ENCODE data around the gene PRPF40B. TPM values are rescaled to one million over a fixed set of nuclear protein-coding genes. Genes with fewer than 3 reads are reported as not detected.

The PRPF40B gene
- total and polyA plus RNA-seq, 2 donors (not counting 1 experiment from before 2014, with no cell fraction given) = 11.7 to 23.7 TPM

- Histone ChIP-seq H3K36me3 (replicated peaks in 1 of 2; ENCODE audit: control extremely low read depth in 1 of 2, control insufficient read depth in 1 of 2, extremely low read depth in 1 of 2, insufficient read depth in 2 of 2, low read length in 1 of 2) (no peaks in the 10 kb centered on the region), H3K4me3 (ENCODE audit: control extremely low read depth in 1 of 5, extremely low read depth in 1 of 5, insufficient read depth in 1 of 5, low read depth in 2 of 5, low read length in 4 of 5) (no peak overlapping the region), H3K4me2 (replicated peaks; ENCODE audit: low read depth, low read length, poor library complexity, severe bottlenecking) (no peak overlapping the region), H3K9me3 (ENCODE audit: control extremely low read depth in 1 of 3, control insufficient read depth in 2 of 3, insufficient read depth in 1 of 3, low read length in 2 of 3) (no peaks in the 10 kb centered on the region), H2AFZ (ENCODE audit: insufficient read depth, low read depth, low read length, poor library complexity, severe bottlenecking) (no peak overlapping the region), H4K20me1 (ENCODE audit: control insufficient read depth, insufficient read depth, low read length, poor library complexity, severe bottlenecking) (no peaks in the 10 kb centered on the region), H3K27me3 (replicated peaks in 1 of 4; ENCODE audit: control extremely low read depth in 1 of 4, control insufficient read depth in 3 of 4, insufficient read depth in 4 of 4, low read length in 3 of 4) (no peaks in the 10 kb centered on the region), H3K9ac (ENCODE audit: low read length) (no peak overlapping the region), H3K4me1 (ENCODE audit: control insufficient read depth in 2 of 2, insufficient read depth in 2 of 2, low read length in 2 of 2) (peaks cover 13 to 18% of the 10 kb centered on the region in 2 donors), H3K27ac (ENCODE audit: low read length in 2 of 2) (no peak overlapping the region), H3K79me2 (ENCODE audit: control insufficient read depth, insufficient read depth, low read length) (no peaks in the 10 kb centered on the region)
- H3K4me3 Mint-ChIP-seq = no peak overlapping the region
- POLR2A ChIA-PET = interaction anchor here (0.6 to 2.0 kb wide), 2 partner anchors 14 to 263 kb away, joined by 3 to 8 read pairs; partner anchors contain the start of gene PRPF40B
- intact Hi-C loops (cut with micrococcal nuclease) = loop anchor here (2.0 kb wide), 1 partner anchor 70 kb away; the partner anchor contains the start of gene FMNL3
- 92% methylated on average over 10 of the region's 13 CpGs for WGBS (ENCODE audit: insufficient coverage)
- peaks cover 21% of the 10 kb centered on the region for H3K4me1 Mint-ChIP-seq
- DNase-seq (no peak), ATAC-seq (ENCODE audit: low read depth) (no peak)
- CTCF ChIA-PET = interaction anchor here (1.0 to 8.5 kb wide), 20 partner anchors 9 to 278 kb away, joined by 3 to 118 read pairs (median 8); partner anchors contain the start of genes FMNL3, PRPF40B and TMBIM6
- H3K27ac Mint-ChIP-seq = peak overlapping the region; percentile 67
- no peaks in the 10 kb centered on the region for H3K9me3 Mint-ChIP-seq (ENCODE audit: insufficient read depth)
- TF ChIP-seq EZH2 (IDR thresholded peaks at IDR 0.05; ENCODE audit: borderline replicate concordance, insufficient read depth, low read depth, low read length, poor library complexity, severe bottlenecking) = no peak
- no peak for TF ChIP-seq CTCF (IDR thresholded peaks at IDR 0.05)
- no peaks in the 10 kb centered on the region for H3K27me3 Mint-ChIP-seq
Observed at GRCh38 chr12:49636574-49636973, 13.2 kb downstream of the PRPF40B start.

DNA sequence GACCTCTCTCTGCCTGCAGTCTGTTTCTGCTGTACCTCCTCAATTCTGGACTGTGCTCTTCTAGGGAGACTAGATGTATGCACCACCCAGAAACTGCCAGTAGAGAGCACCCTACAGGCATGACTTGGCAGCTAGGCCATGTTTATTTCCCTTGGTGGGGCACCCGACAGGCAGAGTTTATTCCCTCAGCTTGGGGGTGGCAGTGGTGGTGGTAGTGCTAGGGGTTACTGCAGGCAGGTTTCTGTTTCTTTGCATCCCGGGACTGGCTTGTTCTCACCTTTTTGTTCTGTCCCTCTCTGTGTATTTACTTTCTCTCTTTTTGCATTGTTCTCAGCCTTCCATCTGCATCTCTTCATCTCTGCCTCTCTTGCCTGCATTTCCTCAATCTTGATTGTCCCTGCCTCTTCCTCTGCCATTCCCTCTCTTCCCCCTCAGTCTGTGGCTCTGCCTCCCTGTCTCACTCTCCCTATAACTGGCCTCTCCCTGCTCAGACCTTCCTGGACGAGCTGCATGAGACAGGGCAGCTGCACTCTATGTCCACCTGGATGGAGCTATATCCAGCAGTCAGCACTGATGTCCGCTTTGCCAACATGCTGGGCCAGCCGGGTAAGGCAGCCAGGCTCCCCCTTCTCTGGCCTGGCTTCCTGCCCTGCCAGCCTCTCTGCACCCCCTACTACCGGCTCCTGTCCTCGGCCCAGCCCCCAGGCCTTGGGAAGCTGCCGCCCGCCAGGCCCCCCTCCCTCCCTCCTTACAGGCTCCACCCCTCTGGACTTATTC lies 13.8 kb downstream of the PRPF40B start:
- Histone ChIP-seq H3K79me2 (ENCODE audit: control insufficient read depth, insufficient read depth, low read length) (no peaks in the 10 kb centered on the region), H3K27ac (ENCODE audit: low read length in 2 of 2) (no peak overlapping the region), H4K20me1 (ENCODE audit: control insufficient read depth, insufficient read depth, low read length, poor library complexity, severe bottlenecking) (no peaks in the 10 kb centered on the region), H3K9me3 (ENCODE audit: control extremely low read depth in 1 of 3, control insufficient read depth in 2 of 3, insufficient read depth in 1 of 3, low read length in 2 of 3) (no peaks in the 10 kb centered on the region), H3K4me3 (ENCODE audit: control extremely low read depth in 1 of 5, extremely low read depth in 1 of 5, insufficient read depth in 1 of 5, low read depth in 2 of 5, low read length in 4 of 5) (no peak overlapping the region), H3K4me2 (replicated peaks; ENCODE audit: low read depth, low read length, poor library complexity, severe bottlenecking) (no peak overlapping the region), H3K36me3 (replicated peaks in 1 of 2; ENCODE audit: control extremely low read depth in 1 of 2, control insufficient read depth in 1 of 2, extremely low read depth in 1 of 2, insufficient read depth in 2 of 2, low read length in 1 of 2) (no peaks in the 10 kb centered on the region), H3K27me3 (replicated peaks in 1 of 4; ENCODE audit: control extremely low read depth in 1 of 4, control insufficient read depth in 3 of 4, insufficient read depth in 4 of 4, low read length in 3 of 4) (no peaks in the 10 kb centered on the region), H2AFZ (ENCODE audit: insufficient read depth, low read depth, low read length, poor library complexity, severe bottlenecking) (no peak overlapping the region), H3K9ac (ENCODE audit: low read length) (no peak overlapping the region), H3K4me1 (ENCODE audit: control insufficient read depth in 2 of 2, insufficient read depth in 2 of 2, low read length in 2 of 2) (peaks cover 13 to 18% of the 10 kb centered on the region in 2 donors)
- peak overlapping the region; percentile 67 for H3K27ac Mint-ChIP-seq
- peak; percentile 92 for ATAC-seq (ENCODE audit: low read depth)
- DNase-seq = peak; percentile 67
- CTCF ChIA-PET = interaction anchor here (1.0 to 8.5 kb wide), 23 partner anchors 9 to 279 kb away, joined by 3 to 118 read pairs (median 7); partner anchors contain the start of genes FMNL3, PRPF40B and TMBIM6
- intact Hi-C loops (cut with micrococcal nuclease) = loop anchor here (2.0 kb wide), 1 partner anchor 70 kb away; the partner anchor contains the start of gene FMNL3
- H3K9me3 Mint-ChIP-seq (ENCODE audit: insufficient read depth) = no peaks in the 10 kb centered on the region
- H3K4me1 Mint-ChIP-seq = peaks cover 21% of the 10 kb centered on the region
- H3K4me3 Mint-ChIP-seq = no peak overlapping the region
- peak; percentile 77 for TF ChIP-seq CTCF (IDR thresholded peaks at IDR 0.05)
- no peak for TF ChIP-seq EZH2 (IDR thresholded peaks at IDR 0.05; ENCODE audit: borderline replicate concordance, insufficient read depth, low read depth, low read length, poor library complexity, severe bottlenecking)
- no peaks in the 10 kb centered on the region for H3K27me3 Mint-ChIP-seq
- POLR2A ChIA-PET = interaction anchor here (0.6 to 2.0 kb wide), 2 partner anchors 14 to 264 kb away, joined by 3 to 8 read pairs; partner anchors contain the start of gene PRPF40B
- 30% methylated on average over 5 of the region's 9 CpGs for WGBS (ENCODE audit: insufficient coverage)

Data from B cell (primary cell).